GM19099 (cell line): ENCODE measurements around the gene TMEM41A.

Source experiments
- POLR2A ChIP-seq: IDR thresholded peaks from 3 replicates; pipeline ENCODE4 v1.6.1; 2011; ENCODE audit warnings: low read depth; ENCODE audit not compliant: insufficient read length; ENCODE audit errors: extremely low read depth

The TMEM41A gene

DNA sequence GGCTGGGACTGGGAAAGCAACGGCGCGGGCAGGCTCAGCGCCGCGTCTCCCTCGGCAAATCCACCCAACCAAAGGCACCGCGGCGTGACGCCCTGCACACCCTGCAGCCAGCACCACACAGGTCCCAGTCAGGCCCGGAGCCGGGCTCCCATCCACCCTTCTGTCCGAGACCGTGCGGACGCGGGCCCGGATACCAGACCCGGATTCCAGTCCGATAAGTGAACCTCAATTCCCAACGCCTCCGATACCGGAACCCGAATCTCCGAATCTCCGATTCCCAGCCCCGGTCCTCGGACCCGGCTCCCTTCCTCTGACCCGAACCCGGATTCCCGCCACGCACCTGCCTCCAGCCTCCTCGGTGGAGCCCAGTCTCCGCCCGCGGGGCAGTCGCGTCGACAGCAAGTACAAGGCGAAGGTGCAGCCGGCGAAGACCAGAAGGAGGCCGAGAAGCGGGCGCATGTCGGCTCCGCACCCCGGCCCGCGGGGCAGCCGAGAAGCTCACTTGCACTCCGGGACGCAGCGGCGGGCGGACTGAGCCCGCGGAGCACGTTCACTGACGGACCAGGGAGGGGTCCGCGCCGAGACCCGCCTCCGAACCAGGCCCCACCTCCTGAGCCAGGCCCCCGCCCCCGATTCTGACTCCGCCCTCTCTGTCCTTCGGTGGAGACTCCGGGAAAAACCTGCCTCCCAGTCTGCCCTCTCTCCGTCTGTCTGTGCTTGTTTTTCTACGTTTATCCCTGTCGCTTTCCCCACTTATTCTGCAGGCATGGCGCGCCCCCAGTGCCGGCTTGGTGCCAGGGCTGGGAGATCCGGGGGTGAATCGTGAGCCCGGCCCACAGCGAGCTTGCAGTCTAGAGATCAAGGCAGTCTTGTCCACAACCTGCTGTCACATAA is at the start of gene TMEM41A:
TMEM41A (minus strand) TSS at position 533 of the 894 bp plus-strand sequence; CDS start at position 459, 74 bp downstream.
- TF ChIP-seq POLR2A = peak; percentile 94

GRCh38 chr3:185540695-185541094 is 41.9 kb upstream of the TMEM41A start:
- TF ChIP-seq POLR2A = no peak

GRCh38 chr3:185539934-185540333 is 41.1 kb upstream of the TMEM41A start:
- TF ChIP-seq POLR2A = no peak

- no peak for TF ChIP-seq POLR2A
Measured at GRCh38 chr3:185537369-185537970, 38.6 kb upstream of the TMEM41A start.

GRCh38 chr3:185534511-185534910 is 35.7 kb upstream of the TMEM41A start:
- TF ChIP-seq POLR2A = no peak

- no peak for TF ChIP-seq POLR2A
Measured at GRCh38 chr3:185532901-185533300, 34.1 kb upstream of the TMEM41A start.

- TF ChIP-seq POLR2A = no peak
Measured at GRCh38 chr3:185530856-185531255, 32.0 kb upstream of the TMEM41A start.

DNA sequence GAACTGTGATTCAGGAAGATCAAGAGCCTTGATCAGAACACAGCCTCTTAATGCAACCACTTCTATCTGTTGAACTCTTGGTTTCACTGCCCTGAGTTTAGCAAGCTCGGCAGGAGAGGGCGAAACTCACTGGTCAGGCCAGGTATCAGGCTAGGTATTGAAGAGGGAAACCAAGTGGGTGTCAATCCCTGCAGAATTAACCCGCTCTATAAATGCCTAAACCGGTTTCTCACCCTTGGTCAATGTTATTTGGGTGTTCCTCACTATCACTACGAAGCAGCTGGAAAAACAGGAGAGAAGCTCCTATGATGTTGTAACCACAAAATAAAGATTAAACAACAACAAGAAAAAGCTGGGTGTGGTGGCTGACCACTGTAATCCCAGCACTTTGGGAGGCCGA is 29.7 kb upstream of the TMEM41A start:
- TF ChIP-seq POLR2A = no peak

- TF ChIP-seq POLR2A = no peak
Measured at GRCh38 chr3:185527364-185527763, 28.5 kb upstream of the TMEM41A start.

- TF ChIP-seq POLR2A = no peak
Measured at GRCh38 chr3:185526349-185526951, 27.6 kb upstream of the TMEM41A start.

DNA sequence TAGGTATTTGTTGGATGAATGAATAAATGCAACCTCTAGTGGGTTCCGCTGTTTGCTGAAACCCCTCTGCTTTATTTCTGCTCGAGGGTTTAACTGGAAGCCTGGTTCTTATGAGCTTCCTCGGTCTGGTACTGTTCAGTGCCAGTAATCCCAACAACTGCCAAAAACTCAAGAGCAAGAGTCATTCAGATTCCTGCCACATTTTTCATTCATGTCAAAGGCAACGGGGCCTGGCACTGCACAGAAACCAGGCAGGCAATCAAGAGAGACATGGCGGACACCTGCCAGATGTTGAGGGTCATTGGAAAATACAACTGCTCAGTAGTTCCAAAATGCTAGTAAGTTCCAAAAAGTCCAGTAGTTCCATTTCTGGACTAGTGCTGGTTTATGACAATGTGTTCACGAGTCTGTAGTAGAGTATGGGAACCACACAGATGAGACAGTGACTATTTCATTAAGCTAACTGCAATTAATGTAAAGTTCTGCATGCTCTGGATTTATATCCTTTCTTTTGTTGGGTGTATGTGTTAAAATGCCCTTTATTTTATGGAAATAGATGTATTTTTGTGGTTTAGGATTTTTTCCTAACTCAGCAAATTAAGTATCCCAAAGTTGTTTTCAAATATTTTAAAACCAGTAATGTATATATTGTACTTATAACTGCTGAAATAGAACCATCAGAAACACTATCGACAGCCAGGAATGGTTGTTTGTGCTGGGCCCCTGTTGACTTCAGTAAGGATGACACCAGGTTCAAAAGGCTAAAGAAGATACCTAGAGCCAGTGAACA is 22.7 kb upstream of the TMEM41A start:
- no peak for TF ChIP-seq POLR2A

GRCh38 chr3:185519021-185519420 is 20.2 kb upstream of the TMEM41A start:
- no peak for TF ChIP-seq POLR2A

GRCh38 chr3:185517387-185518130 is 18.7 kb upstream of the TMEM41A start:
- no peak for TF ChIP-seq POLR2A

DNA sequence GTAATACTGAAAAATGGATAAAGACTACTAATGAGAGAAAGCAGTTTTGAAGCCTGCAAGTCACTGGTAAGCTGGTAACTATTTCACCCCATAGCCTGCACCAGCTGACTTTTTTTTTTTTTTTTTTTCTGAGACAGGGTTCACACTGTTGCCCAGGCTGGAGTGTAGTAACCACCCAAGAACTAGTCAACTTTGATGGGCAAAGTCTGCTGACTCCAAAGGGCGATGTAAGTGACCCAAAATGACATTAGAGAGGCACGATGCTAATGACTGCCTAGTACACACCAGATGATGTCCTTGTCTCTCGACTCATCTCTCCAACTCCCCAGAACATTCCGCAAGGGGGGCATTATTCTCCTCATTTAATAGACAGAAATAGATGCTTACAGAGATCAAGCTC is 12.9 kb upstream of the TMEM41A start:
- TF ChIP-seq POLR2A = no peak

GRCh38 chr3:185508335-185508991 is 9.6 kb upstream of the TMEM41A start:
- no peak for TF ChIP-seq POLR2A

GRCh38 chr3:185507883-185508282 is 9.0 kb upstream of the TMEM41A start:
- no peak for TF ChIP-seq POLR2A
